Motor neuron (in vitro differentiated cells): ENCODE measurements around the gene F13A1. TPM values are rescaled to one million over a fixed set of nuclear protein-coding genes. Genes with fewer than 3 reads are reported as not detected.

ENCODE experiments used
- ATAC-seq, 8 experiments: fragments of 200-7000 bp; cut with Tn5 transposase; replicated peaks in 6 of 8; 2 replicates each; pipeline ENCODE4 v1.8.0; 2021; ENCODE audit warnings: mild to moderate bottlenecking in 8 of 8, moderate library complexity in 8 of 8
- H3K27ac ChIP-seq, 2 donors: fragments of 250-450 bp; sonication (Bioruptor Pico); 2 replicates each; pipeline ENCODE4 v1.9.0; 2021; ENCODE audit warnings: antibody characterized with exemption in 2 of 2, mild to moderate bottlenecking in 2 of 2, moderate library complexity in 1 of 2
- H3K4me1 ChIP-seq, 2 donors: fragments of 250-450 bp; sonication (Bioruptor Pico); replicated peaks in 1 of 2; 2 replicates each; pipeline ENCODE4 v1.6.1; 2021; ENCODE audit warnings: antibody characterized with exemption in 2 of 2, mild to moderate bottlenecking in 2 of 2, moderate library complexity in 1 of 2
- H3K4me3 ChIP-seq, 5 donors: fragments of 250-450 bp; sonication (Bioruptor Pico); 2 replicates each; pipeline ENCODE4 v1.9.0; 2021; ENCODE audit warnings: antibody characterized with exemption in 5 of 5, mild to moderate bottlenecking in 5 of 5, moderate library complexity in 4 of 5
- WGBS, 10 experiments: fragments of 450-650 bp; shearing (Covaris generic); methylation state at CpG; one replicate each; pipeline ENCODE4 v1.0.0; 2022; 5-methylcytosine and 5-hydroxymethylcytosine counted together
- in situ Hi-C, 9 experiments: fragments of 400-800 bp; cut with MboI; loops; one replicate each; pipeline ENCODE4 v1.15.0; 2021; ENCODE audit warnings: low sequenced_read_pairs in 9 of 9, low pct_unique_long_range_greater_than_20kb in 2 of 9; ENCODE audit not compliant: unreplicated experiment in 9 of 9
- total RNA-seq, 8 experiments: library from RNA; unstranded; fragments of 300-600 nt; gene quantifications; 2 replicates each; pipeline versions ENCODE4 v1.2.3 to v1.2.4, GENCODE V29; 2022

The F13A1 gene
- total RNA-seq, 8 experiments from 2014 or later = 0.09 to 1.4 (median 0.22) TPM; not detected in 3

GRCh38 chr6:6346427-6347023 lies 26.1 kb upstream of the F13A1 start:
- WGBS, 10 experiments = 0 to 93% (median 71%) methylated on average over 1 to 3 of the region's 3 CpGs
- no peak overlapping the region for H3K27ac ChIP-seq
- ATAC-seq = peak in 2 of 8 experiments; percentile 41 to 61
- no peaks in the 10 kb centered on the region for H3K4me1 ChIP-seq
- in situ Hi-C loops = no loop called here
- no peak overlapping the region for H3K4me3 ChIP-seq

- no peak overlapping the region for H3K27ac ChIP-seq
- in situ Hi-C loops = no loop called here
- ATAC-seq = peak in 6 of 8 experiments; percentile 18 to 38 (median 28)
- WGBS, 10 experiments = 38 to 100% (median 65%) methylated on average over 1 of the region's 1 CpG; no CpG with 5 or more reads in 6 of the 10 experiments
- H3K4me3 ChIP-seq = no peak overlapping the region
- H3K4me1 ChIP-seq = peaks cover 20% of the 10 kb centered on the region in 2 donors
Measured at GRCh38 chr6:6333501-6333900, 13.0 kb upstream of the F13A1 start.

- peak in 5 of 8 experiments; percentile 61 to 85 (median 75) for ATAC-seq
- in situ Hi-C loops = no loop called here
- Histone ChIP-seq H3K27ac (peak overlapping the region in 1 of 2 donors; percentile 67), H3K4me3 (no peak overlapping the region), H3K4me1 (peaks cover 20% of the 10 kb centered on the region in 2 donors)
- WGBS, 10 experiments = 0 to 90% (median 48%) methylated on average over 1 to 3 of the region's 3 CpGs; no CpG with 5 or more reads in 1 of the 10 experiments
Measured at GRCh38 chr6:6332811-6333244, 12.4 kb upstream of the F13A1 start.

- no peak overlapping the region for H3K27ac ChIP-seq
- WGBS, 10 experiments = 0 to 90% (median 72%) methylated on average over 1 to 6 of the region's 6 CpGs; no CpG with 5 or more reads in 1 of the 10 experiments
- peak in 4 of 8 experiments; percentile 12 to 65 (median 34) for ATAC-seq
Measured at GRCh38 chr6:6331946-6332601, 11.6 kb upstream of the F13A1 start.

GRCh38 chr6:6331393-6331792 lies 10.9 kb upstream of the F13A1 start:
- H3K4me3 ChIP-seq = no peak overlapping the region
- ATAC-seq = no peak
- H3K4me1 ChIP-seq = peaks cover 20% of the 10 kb centered on the region in 2 donors
- H3K27ac ChIP-seq = no peak overlapping the region
- in situ Hi-C loops = no loop called here
- WGBS, 10 experiments = 7 to 100% (median 93%) methylated on average over 1 to 6 of the region's 6 CpGs; no CpG with 5 or more reads in 2 of the 10 experiments

More at GRCh38 chr6:6331946-6332601, 11.6 kb upstream of the F13A1 start:
- H3K4me3 ChIP-seq = no peak overlapping the region
- H3K4me1 ChIP-seq = peaks cover 20% of the 10 kb centered on the region in 2 donors
- in situ Hi-C loops = no loop called here

- WGBS, 10 experiments = 83 to 100% (median 100%) methylated on average over 1 of the region's 1 CpG; no CpG with 5 or more reads in 6 of the 10 experiments
- ATAC-seq = no peak
- H3K4me1 ChIP-seq = peaks cover 20% of the 10 kb centered on the region in 2 donors
- no peak overlapping the region for H3K4me3 ChIP-seq
- in situ Hi-C loops = no loop called here
- H3K27ac ChIP-seq = no peak overlapping the region
Measured at GRCh38 chr6:6330407-6330806, 9.9 kb upstream of the F13A1 start.

- ATAC-seq = no peak
- Histone ChIP-seq H3K27ac (no peak overlapping the region), H3K4me1 (peaks cover 18 to 20% of the 10 kb centered on the region in 2 donors), H3K4me3 (no peak overlapping the region)
- in situ Hi-C loops = no loop called here
- WGBS, 10 experiments = 50 to 94% (median 89%) methylated on average over 1 to 3 of the region's 3 CpGs; no CpG with 5 or more reads in 5 of the 10 experiments
Measured at GRCh38 chr6:6328451-6328850, 8.0 kb upstream of the F13A1 start.

- Histone ChIP-seq H3K27ac (no peak overlapping the region), H3K4me1 (no peaks in the 10 kb centered on the region), H3K4me3 (no peak overlapping the region)
- ATAC-seq = no peak
- 68 to 100% (median 84%) methylated on average over 1 to 4 of the region's 5 CpGs; no CpG with 5 or more reads in 2 of the 10 experiments for WGBS, 10 experiments
- in situ Hi-C loops = no loop called here
Measured at GRCh38 chr6:6323352-6323751, 2.9 kb upstream of the F13A1 start.

GRCh38 chr6:6320901-6321300 lies 439 bp upstream of the F13A1 start:
- Histone ChIP-seq H3K27ac (no peak overlapping the region), H3K4me1 (peaks cover 0 to 3% of the 10 kb centered on the region in 2 donors), H3K4me3 (no peak overlapping the region)
- 0 to 60% (median 38%) methylated on average over 1 to 2 of the region's 4 CpGs; no CpG with 5 or more reads in 3 of the 10 experiments for WGBS, 10 experiments
- in situ Hi-C loops = no loop called here
- ATAC-seq = peak in 3 of 8 experiments; percentile 43 to 97 (median 71)

GRCh38 chr6:6317825-6318733 lies 2.4 kb downstream of the F13A1 start:
- H3K4me1 ChIP-seq = peaks cover 3 to 5% of the 10 kb centered on the region in 2 donors
- peak in 1 of 8 experiments; percentile 27 for ATAC-seq
- no peak overlapping the region for H3K4me3 ChIP-seq
- 0 to 60% (median 37%) methylated on average over 1 to 8 of the region's 10 CpGs; no CpG with 5 or more reads in 3 of the 10 experiments for WGBS, 10 experiments
- in situ Hi-C loops = no loop called here
- no peak overlapping the region for H3K27ac ChIP-seq

- no peak overlapping the region for H3K27ac ChIP-seq
- ATAC-seq = no peak
- peaks cover 3 to 5% of the 10 kb centered on the region in 2 donors for H3K4me1 ChIP-seq
- 40 to 74% (median 60%) methylated on average over 1 to 2 of the region's 2 CpGs; no CpG with 5 or more reads in 4 of the 10 experiments for WGBS, 10 experiments
- in situ Hi-C loops = no loop called here
- H3K4me3 ChIP-seq = no peak overlapping the region
Measured at GRCh38 chr6:6317386-6317785, 3.1 kb downstream of the F13A1 start.

- peak in 4 of 8 experiments; percentile 29 to 49 (median 42) for ATAC-seq
- 17 to 86% (median 42%) methylated on average over 1 to 6 of the region's 6 CpGs; no CpG with 5 or more reads in 2 of the 10 experiments for WGBS, 10 experiments
- H3K4me1 ChIP-seq = peaks cover 3 to 5% of the 10 kb centered on the region in 2 donors
- no peak overlapping the region for H3K4me3 ChIP-seq
- H3K27ac ChIP-seq = no peak overlapping the region
- in situ Hi-C loops = no loop called here
Measured at GRCh38 chr6:6315660-6316059, 4.8 kb downstream of the F13A1 start.
